Activated CD8-positive, alpha-beta memory T cell treated with anti-CD3 and anti-CD28 coated beads, Interleukin-2, amount 50 U/mL, for 4 hours (primary cell): ENCODE measurements around the gene IFITM1.

Experiments
- DNase-seq: peaks from one replicate; pipeline ENCODE4 v3.0.0-alpha.2; 2020

Gene IFITM1

DNA sequence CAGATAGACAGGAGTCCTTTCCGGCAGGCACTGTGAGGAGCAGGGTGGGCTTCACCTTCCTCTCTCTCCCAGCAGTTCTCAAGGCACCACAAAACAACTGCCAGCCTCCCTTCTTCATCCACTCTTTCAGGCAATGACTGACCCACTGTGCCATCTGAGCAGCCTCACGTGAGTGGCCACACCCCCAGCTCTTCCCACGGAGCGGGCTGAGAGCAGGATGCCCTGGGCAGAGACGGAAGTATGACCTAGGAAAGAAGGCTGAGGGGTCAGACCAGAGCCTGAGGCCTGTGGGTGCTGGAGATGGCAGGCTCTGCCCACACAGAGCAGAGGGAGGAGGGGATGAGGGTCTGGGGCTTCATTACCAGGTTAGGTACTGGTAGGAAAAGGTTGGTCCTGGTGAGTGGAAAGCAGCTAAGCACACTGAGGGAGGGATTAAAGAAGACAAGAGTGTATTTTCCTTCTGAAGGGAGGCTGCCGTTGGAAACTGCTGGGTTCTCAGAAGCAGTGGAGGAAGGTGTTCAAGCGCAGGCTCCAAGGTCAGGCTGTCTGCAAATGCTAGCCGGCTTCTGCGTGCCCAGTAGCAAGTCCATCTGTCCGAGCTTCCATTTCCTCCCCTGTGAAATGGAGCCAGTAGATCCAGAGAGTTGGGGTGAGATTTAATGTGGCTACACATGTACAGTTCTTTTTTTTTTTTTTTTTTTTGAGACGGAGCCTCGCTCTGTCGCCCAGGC, 31.0 kb upstream of the IFITM1 start:
- DNase-seq: no peak

DNA sequence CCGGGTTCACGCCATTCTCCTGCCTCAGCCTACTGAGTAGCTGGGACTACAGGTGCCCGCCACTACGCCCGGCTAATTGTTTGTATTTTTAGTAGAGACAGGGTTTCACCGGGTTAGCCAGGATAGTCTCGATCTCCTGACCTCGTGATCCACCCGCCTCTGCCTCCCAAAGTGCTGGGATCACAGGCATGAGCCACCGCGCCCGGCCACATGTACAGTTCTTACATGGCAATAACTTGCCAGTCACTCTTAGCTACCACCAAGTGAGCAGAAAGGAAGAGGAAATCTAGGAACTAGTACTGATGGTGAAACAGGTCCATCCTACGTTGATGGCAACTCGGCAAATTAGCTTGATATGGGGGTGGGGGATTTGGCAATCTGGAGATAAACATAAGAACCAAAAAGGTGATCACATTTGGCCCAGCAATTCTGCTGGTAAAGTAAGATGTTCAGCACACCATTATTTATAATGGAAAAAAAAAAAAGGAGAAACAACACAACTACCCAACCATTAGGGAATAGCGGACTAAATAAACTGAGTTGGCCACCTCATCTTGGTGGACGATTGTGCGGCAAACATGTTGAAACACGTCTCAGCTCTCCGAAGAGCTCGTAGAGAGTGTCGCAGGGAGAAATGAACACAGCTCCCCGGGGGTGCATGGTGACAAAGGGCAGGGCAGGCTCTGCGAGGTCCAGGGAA, 30.3 kb upstream of the IFITM1 start:
- no peak for DNase-seq

DNA sequence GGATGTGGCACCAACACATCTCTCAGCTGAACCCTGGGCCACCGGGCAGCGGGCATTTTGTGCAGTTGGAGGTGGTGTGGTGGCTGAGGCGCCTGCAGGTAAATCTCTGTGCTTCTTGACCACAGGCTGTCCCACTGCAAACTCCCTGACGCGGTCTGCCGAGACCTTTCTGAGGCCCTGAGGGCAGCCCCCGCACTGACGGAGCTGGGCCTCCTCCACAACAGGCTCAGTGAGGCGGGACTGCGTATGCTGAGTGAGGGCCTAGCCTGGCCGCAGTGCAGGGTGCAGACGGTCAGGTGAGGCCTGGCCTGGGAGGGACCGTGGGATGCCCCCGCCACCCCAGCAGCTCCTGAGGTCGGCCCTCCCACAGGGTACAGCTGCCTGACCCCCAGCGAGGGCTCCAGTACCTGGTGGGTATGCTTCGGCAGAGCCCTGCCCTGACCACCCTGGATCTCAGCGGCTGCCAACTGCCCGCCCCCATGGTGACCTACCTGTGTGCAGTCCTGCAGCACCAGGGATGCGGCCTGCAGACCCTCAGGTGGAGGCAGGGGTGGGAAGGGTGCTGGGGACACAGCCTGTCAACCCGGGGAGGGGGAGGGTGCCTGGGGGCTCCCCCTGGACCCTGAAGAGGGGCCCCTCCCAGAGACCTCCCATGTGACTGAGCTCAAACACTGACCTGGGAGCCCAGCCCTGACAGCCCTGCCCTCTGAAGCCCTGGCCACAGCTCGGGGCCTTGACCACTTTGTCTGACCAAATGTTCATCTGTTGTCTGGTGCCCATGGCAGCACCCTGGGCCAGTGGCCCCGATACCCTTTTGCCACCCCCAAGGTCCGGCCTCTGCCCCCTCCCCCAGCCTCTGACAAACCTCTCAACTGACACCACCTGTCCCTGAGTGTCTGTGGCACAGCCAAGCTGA, 29.5 kb upstream of the IFITM1 start:
- no peak for DNase-seq

- peak; percentile 13 for DNase-seq
These were observed 28.6 kb upstream of the IFITM1 start for GRCh38 chr11:285021-285893.

DNA sequence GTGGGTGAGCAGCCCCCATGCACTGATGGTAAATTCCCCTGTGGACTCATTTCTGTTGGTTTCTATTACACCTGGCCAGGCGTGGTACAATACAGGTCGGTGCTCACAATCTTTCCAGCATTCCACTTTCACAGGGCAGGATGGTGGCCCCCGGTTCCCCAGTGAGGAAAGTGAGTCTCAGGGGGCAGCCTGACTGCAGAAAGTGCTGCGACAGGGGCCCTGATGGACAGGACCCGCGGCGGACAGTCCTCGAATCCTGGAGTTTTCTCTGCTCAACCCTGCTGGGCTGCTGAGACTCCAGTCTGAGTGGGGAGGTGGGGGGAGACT, 28.0 kb upstream of the IFITM1 start:
- DNase-seq: peak; percentile 13

GRCh38 chr11:286977-287820, 26.6 kb upstream of the IFITM1 start:
- DNase-seq: peak; percentile 51

DNA sequence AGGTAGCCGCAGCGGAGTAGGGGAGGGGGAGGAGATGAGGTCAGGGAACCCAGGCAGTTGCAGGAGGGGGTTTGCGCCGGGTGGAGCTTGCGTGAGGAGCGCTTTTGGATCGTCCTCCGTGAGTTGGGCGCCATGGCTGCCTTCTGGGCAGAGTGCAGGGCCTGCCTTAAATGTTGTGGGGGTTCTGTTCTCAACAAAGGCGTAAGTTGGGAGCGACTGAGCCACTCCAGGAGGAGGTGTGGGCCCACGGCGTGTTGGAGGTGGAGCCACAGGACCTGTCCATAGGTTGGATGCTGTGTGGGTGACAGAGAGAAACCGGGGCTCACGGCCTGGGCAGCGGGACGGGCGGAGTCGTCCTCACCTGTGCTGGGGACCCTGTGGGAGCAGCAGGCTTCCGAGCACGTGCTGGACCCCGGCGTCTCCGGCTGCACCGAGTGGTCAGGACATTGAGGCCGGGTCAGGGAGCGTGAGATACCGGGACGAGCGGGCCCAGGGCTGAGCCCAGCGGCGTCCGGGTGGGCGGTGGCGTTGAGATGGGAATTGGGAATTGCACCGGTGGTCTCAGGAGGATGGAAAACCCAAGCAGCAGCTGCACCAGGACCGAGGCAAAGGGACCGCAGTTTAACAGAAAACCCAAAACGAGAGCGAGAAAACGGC, 25.9 kb upstream of the IFITM1 start:
- peak; percentile 62 for DNase-seq

- peak; percentile 67 for DNase-seq
These were observed 25.1 kb upstream of the IFITM1 start, which contains the start of gene PGGHG for GRCh38 chr11:288478-289397. Gene PGGHG, plus strand, starts transcription at chr11:289126. Its CDS starts 691 bp downstream, at chr11:289817.

DNA sequence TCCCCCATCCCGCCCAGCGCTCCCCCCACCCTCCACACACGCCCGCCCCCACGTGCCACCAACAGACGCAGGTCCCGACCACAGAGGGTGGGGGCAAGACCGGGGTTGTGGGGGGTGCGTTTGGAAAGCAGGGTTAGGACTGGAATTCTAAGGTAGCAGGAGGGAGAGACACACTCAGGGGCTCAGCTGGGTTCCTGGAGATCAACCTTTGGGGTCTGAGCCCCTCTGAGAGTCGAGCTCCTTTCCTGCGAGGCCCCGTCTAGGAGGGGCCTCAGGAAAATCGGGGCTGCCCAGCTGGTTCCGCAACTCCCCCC, 24.5 kb upstream of the IFITM1 start:
- peak; percentile 56 for DNase-seq

DNA sequence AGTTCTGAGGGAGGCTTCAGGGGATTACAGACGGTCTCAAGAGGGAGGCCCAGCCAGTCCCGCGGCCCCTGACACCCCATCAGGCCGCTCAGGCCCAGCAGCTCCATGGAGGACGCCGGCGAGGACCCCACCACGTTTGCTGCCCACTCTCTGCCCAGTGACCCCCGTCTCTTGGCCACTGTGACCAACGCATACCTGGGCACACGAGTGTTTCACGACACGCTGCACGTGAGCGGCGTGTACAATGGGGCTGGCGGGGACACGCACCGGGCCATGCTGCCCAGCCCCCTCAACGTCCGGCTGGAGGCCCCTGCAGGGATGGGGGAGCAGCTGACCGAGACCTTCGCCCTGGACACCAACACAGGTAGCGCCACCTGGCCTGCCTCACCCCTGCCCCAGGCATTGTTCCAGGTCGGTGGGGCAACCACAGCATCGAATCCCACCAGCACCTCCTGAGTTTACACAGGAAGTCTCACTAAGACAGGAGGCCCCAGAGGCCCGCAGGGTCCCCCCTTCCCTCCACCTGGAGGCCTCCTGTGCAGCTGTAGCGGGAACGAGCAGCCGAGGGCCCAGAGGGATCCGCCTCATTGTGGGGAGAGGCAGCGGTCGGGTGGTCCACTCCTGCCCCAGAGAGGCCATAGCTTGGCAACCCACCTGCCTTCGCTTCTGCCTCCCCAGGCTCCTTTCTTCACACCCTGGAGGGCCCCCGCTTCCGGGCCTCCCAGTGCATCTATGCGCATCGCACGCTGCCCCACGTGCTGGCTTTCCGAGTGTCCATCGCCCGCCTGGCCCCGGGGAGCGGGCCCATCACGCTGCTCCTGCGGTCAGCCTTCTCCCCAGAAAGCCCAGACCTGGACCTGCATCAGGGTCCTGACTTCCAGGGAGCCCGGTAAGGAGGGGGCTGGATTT, 23.9 kb upstream of the IFITM1 start:
- DNase-seq: peak; percentile 24

- DNase-seq: peak; percentile 14
These were observed 23.1 kb upstream of the IFITM1 start for GRCh38 chr11:290621-291231.

- DNase-seq: peak; percentile 17
These were observed 22.3 kb upstream of the IFITM1 start for GRCh38 chr11:291281-292210.

DNA sequence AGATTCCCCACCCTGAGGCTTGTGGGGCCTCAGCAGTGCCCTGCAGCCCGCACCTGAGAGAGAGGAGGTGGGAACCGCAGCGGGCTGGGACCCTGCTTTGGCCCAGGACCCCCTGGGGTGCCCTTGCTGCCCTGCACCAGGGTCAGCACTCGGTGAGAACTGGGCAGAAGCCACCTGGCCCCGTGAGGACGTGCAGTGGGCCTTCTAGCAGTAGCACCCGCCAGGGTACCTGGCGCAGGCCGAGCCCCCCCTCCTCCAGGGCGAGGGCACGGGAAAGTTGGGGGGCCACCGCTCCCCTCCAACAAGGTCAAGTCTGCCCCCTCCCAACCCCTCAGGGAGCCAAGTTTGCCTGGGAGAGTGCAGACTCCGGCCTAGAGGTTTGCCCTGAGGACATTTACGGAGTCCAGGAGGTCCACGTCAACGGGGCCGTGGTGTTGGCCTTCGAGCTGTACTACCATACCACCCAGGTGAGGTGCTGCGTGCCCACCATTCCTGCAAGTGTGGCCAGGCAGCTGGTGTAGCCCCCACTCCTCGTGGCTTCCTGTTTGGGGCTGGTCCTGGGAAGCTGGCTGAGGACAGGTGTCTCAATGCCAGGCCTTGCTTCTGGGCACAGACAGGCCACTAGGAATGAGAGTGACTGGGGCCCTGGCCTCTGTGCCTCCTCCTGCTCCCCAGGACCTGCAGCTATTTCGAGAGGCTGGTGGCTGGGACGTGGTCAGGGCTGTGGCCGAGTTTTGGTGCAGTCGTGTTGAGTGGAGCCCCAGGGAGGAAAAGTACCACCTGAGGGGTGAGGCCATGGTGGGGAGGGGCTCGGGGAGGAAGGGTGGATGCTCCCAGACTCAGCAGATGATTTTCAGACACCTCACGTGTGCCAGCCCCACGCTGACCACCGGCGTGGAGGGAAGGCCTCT, 21.4 kb upstream of the IFITM1 start:
- peak; percentile 15 for DNase-seq

- peak; percentile 20 for DNase-seq
These were observed 20.5 kb upstream of the IFITM1 start for GRCh38 chr11:293271-293851.

- DNase-seq: peak; percentile 12
These were observed 19.8 kb upstream of the IFITM1 start for GRCh38 chr11:293852-294661.
